ENCODE results near the gene BHMT2. TPM values are rescaled to one million over a fixed set of nuclear protein-coding genes. Genes with fewer than 3 reads are reported as not detected.

The BHMT2 gene
- total and polyA plus RNA-seq, 2 of the 13 experiments (the other 11 are each of a cell fraction or from before 2014, with no cell fraction given) = 13.8 to 18.8 TPM

GRCh38 chr5:79023947-79024346, 45.6 kb upstream of the BHMT2 start (continued):
- TF ChIP-seq ZNF800 (CRISPR knock-in tag; IDR thresholded peaks at IDR 0.05) = no peak
- peak; percentile 62; the same call in 1 of the 2 replicates for TF ChIP-seq ZNF503 (CRISPR knock-in tag; IDR thresholded peaks at IDR 0.05)
- TF ChIP-seq NFIC (IDR thresholded peaks at IDR 0.05; ENCODE audit: low read length) = peak; percentile 83; the same call in 1 of the 2 replicates
- TF ChIP-seq ZGPAT (CRISPR knock-in tag; IDR thresholded peaks at IDR 0.05) = peak; percentile 82
- no peak for TF ChIP-seq CHCHD3 (CRISPR knock-in tag; IDR thresholded peaks at IDR 0.05)
- no peak for TF ChIP-seq FOXP1 (IDR thresholded peaks at IDR 0.05)
- TF ChIP-seq FOXP1 (CRISPR knock-in tag; IDR thresholded peaks at IDR 0.05) = peak; percentile 94
- no peak for TF ChIP-seq ZNF383 (CRISPR knock-in tag; IDR thresholded peaks at IDR 0.05; ENCODE audit: borderline replicate concordance)
- TF ChIP-seq FOXJ3 (CRISPR knock-in tag; IDR thresholded peaks at IDR 0.05; ENCODE audit: borderline replicate concordance) = peak; percentile 89; the same call in 1 of the 2 replicates
- peak; percentile 87 for TF ChIP-seq RCOR2 (CRISPR knock-in tag; IDR thresholded peaks at IDR 0.05)
- peak; percentile 67; the same call in 1 of the 2 replicates for TF ChIP-seq ISL2 (CRISPR knock-in tag; IDR thresholded peaks at IDR 0.05)
- TF ChIP-seq PAXIP1 (CRISPR knock-in tag; conservative IDR thresholded peaks at IDR 0.05) = peak; percentile 84
- TF ChIP-seq AGO1 (IDR thresholded peaks at IDR 0.05; ENCODE audit: low read depth, low read length, poor library complexity, severe bottlenecking) = no peak
- TF ChIP-seq IRF2 (CRISPR knock-in tag; IDR thresholded peaks at IDR 0.05) = peak; percentile 52; the same call in 1 of the 2 replicates
- TF ChIP-seq CEBPG (CRISPR knock-in tag; IDR thresholded peaks at IDR 0.05) = peak; percentile 80
- TF ChIP-seq ZNF331 (CRISPR knock-in tag; IDR thresholded peaks at IDR 0.05) = 0 out of 2 replicates have a peak, but pooled peaks have one; percentile 43
- TF ChIP-seq NR2F6 (IDR thresholded peaks at IDR 0.05) = peak; percentile 60; the same call in 1 of the 2 replicates
- TF ChIP-seq NR2F6 (CRISPR knock-in tag; IDR thresholded peaks at IDR 0.05) = peak; percentile 24; the same call in 1 of the 2 replicates
- TF ChIP-seq HHEX (CRISPR knock-in tag; IDR thresholded peaks at IDR 0.05) = peak; percentile 94
